ENCODE data around the gene ZNF614.

GRCh38 chr19:52070496-52070895 lies 42.3 kb upstream of the ZNF614 start:
- TF ChIP-seq POLR2AphosphoS5 (IDR thresholded peaks at IDR 0.05; ENCODE audit: borderline replicate concordance, low read depth, low read length), result no peak
- no peak for TF ChIP-seq EZH2 (IDR thresholded peaks at IDR 0.05)
